Effector memory CD8-positive, alpha-beta T cell (primary cell): Measurements from ENCODE around the gene ABCB8.

Source experiments
- ATAC-seq: fragments of 150-1000 bp; cut with Tn5 transposase; replicated peaks from 2 replicates; pipeline ENCODE4 v1.10.0; 2021; ENCODE audit warnings: mild to moderate bottlenecking, moderate library complexity
- DNase-seq, 3 experiments: peaks; one replicate each; pipeline ENCODE4 v3.0.0; 2021
- H3K27ac Mint-ChIP-seq, 2 donors: one replicate each; pipeline ENCODE4 v1.8.0; 2022; ENCODE audit warnings: mild to moderate bottlenecking in 2 of 2, mixed read lengths in 2 of 2, moderate library complexity in 2 of 2
- H3K27me3 Mint-ChIP-seq, 2 donors: one replicate each; pipeline ENCODE4 v1.8.0; 2022; ENCODE audit warnings: mixed read lengths in 2 of 2
- H3K36me3 Mint-ChIP-seq: one replicate; pipeline ENCODE4 v1.8.0; 2022; ENCODE audit warnings: mild to moderate bottlenecking, moderate library complexity, mixed read lengths; ENCODE audit not compliant: insufficient read depth
- H3K4me1 Mint-ChIP-seq, 2 donors: one replicate each; pipeline ENCODE4 v1.8.0; 2022; ENCODE audit warnings: low read depth in 2 of 2, mixed read lengths in 2 of 2
- H3K4me3 Mint-ChIP-seq, 2 donors: one replicate each; pipeline ENCODE4 v1.8.0; 2022; ENCODE audit warnings: mild to moderate bottlenecking in 2 of 2, mixed read lengths in 2 of 2, moderate library complexity in 2 of 2
- H3K9me3 Mint-ChIP-seq, 2 donors: one replicate each; pipeline ENCODE4 v1.8.0; 2022; ENCODE audit warnings: mixed read lengths in 2 of 2

The ABCB8 gene

GRCh38 chr7:151073990-151074389, 45.7 kb downstream of the ABCB8 start:
- Mint-ChIP-seq H3K4me1 (peaks cover 7% of the 10 kb centered on the region in 2 donors), H3K27me3 (no peaks in the 10 kb centered on the region), H3K9me3 (no peaks in the 10 kb centered on the region), H3K36me3 (peaks cover 34% of the 10 kb centered on the region), H3K27ac (no peak overlapping the region), H3K4me3 (no peak overlapping the region)
- DNase-seq (no peak), ATAC-seq (no peak)

- peaks cover 29% of the 10 kb centered on the region for H3K36me3 Mint-ChIP-seq
- no peak overlapping the region for H3K27ac Mint-ChIP-seq
These were observed 46.8 kb downstream of the ABCB8 start for GRCh38 chr7:151074817-151075661.

GRCh38 chr7:151075662-151075971, 47.4 kb downstream of the ABCB8 start:
- Mint-ChIP-seq H3K4me1 (peaks cover 11 to 14% of the 10 kb centered on the region in 2 donors), H3K36me3 (peaks cover 29% of the 10 kb centered on the region), H3K4me3 (no peak overlapping the region), H3K27ac (no peak overlapping the region), H3K27me3 (no peaks in the 10 kb centered on the region), H3K9me3 (no peaks in the 10 kb centered on the region)
- no peak for ATAC-seq
- DNase-seq = no peak

More at GRCh38 chr7:151074817-151075661, 46.8 kb downstream of the ABCB8 start:
- H3K9me3 Mint-ChIP-seq = no peaks in the 10 kb centered on the region
- peaks cover 11 to 13% of the 10 kb centered on the region in 2 donors for H3K4me1 Mint-ChIP-seq
- DNase-seq (no peak), ATAC-seq (no peak)
- no peaks in the 10 kb centered on the region for H3K27me3 Mint-ChIP-seq
- no peak overlapping the region for H3K4me3 Mint-ChIP-seq

- Mint-ChIP-seq H3K27me3 (no peaks in the 10 kb centered on the region), H3K9me3 (no peaks in the 10 kb centered on the region), H3K4me1 (peaks cover 11 to 14% of the 10 kb centered on the region in 2 donors), H3K36me3 (peaks cover 29% of the 10 kb centered on the region), H3K27ac (no peak overlapping the region), H3K4me3 (no peak overlapping the region)
- no peak for ATAC-seq
- no peak for DNase-seq
These were observed 47.8 kb downstream of the ABCB8 start for GRCh38 chr7:151075978-151076426.

GRCh38 chr7:151076863-151077704, 48.8 kb downstream of the ABCB8 start:
- Mint-ChIP-seq H3K36me3 (peaks cover 29% of the 10 kb centered on the region), H3K27me3 (no peaks in the 10 kb centered on the region), H3K4me3 (no peak overlapping the region), H3K4me1 (peaks cover 11 to 14% of the 10 kb centered on the region in 2 donors), H3K9me3 (no peaks in the 10 kb centered on the region), H3K27ac (no peak overlapping the region)
- ATAC-seq = no peak
- no peak for DNase-seq

GRCh38 chr7:151077705-151078232, 49.5 kb downstream of the ABCB8 start:
- Mint-ChIP-seq H3K27me3 (no peaks in the 10 kb centered on the region), H3K4me1 (peaks cover 14 to 17% of the 10 kb centered on the region in 2 donors), H3K27ac (peak overlapping the region in 1 of 2 donors; percentile 80), H3K36me3 (peaks cover 25% of the 10 kb centered on the region), H3K9me3 (no peaks in the 10 kb centered on the region), H3K4me3 (peak overlapping the region; percentile 39 to 41)
- DNase-seq (no peak), ATAC-seq (no peak)

- H3K36me3 Mint-ChIP-seq = peaks cover 26% of the 10 kb centered on the region
- no peak for ATAC-seq
- H3K4me3 Mint-ChIP-seq = peak overlapping the region; percentile 73 to 79
- no peak for DNase-seq
- no peaks in the 10 kb centered on the region for H3K9me3 Mint-ChIP-seq
- H3K4me1 Mint-ChIP-seq = peaks cover 17 to 20% of the 10 kb centered on the region in 2 donors
- H3K27ac Mint-ChIP-seq = peak overlapping the region; percentile 80 to 84
- no peaks in the 10 kb centered on the region for H3K27me3 Mint-ChIP-seq
These were observed 50.2 kb downstream of the ABCB8 start for GRCh38 chr7:151078233-151079040.

- no peaks in the 10 kb centered on the region for H3K9me3 Mint-ChIP-seq
- H3K36me3 Mint-ChIP-seq = peaks cover 18% of the 10 kb centered on the region
- peak overlapping the region; percentile 84 to 88 for H3K27ac Mint-ChIP-seq
- no peak for DNase-seq
- no peaks in the 10 kb centered on the region for H3K27me3 Mint-ChIP-seq
- peak overlapping the region; percentile 73 to 79 for H3K4me3 Mint-ChIP-seq
- ATAC-seq = no peak
- peaks cover 20% of the 10 kb centered on the region in 2 donors for H3K4me1 Mint-ChIP-seq
These were observed 51.1 kb downstream of the ABCB8 start for GRCh38 chr7:151079199-151079910.

GRCh38 chr7:151080067-151080521, 51.8 kb downstream of the ABCB8 start:
- Mint-ChIP-seq H3K9me3 (no peaks in the 10 kb centered on the region), H3K27me3 (peaks cover 0 to 4% of the 10 kb centered on the region in 2 donors), H3K4me3 (peak overlapping the region; percentile 73 to 79), H3K27ac (peak overlapping the region; percentile 84 to 88), H3K36me3 (peaks cover 10% of the 10 kb centered on the region), H3K4me1 (peaks cover 24 to 25% of the 10 kb centered on the region in 2 donors)
- ATAC-seq = no peak
- no peak for DNase-seq

GRCh38 chr7:151080522-151081169, 52.4 kb downstream of the ABCB8 start, which contains the start of gene FASTK:
TSS of gene FASTK (minus strand) at chr7:151080809. CDS start at chr7:151080766, 43 bp downstream.
- peak within 1 kb of the TSS; percentile 88 to 92 for H3K27ac Mint-ChIP-seq
- peaks cover 0 to 9% of the 10 kb centered on the region in 2 donors for H3K27me3 Mint-ChIP-seq
- peaks cover 29 to 31% of the 10 kb centered on the region in 2 donors for H3K4me1 Mint-ChIP-seq
- no peaks in the 10 kb centered on the region for H3K9me3 Mint-ChIP-seq
- H3K36me3 Mint-ChIP-seq = peaks cover 10% of the 10 kb centered on the region
- peak; percentile 72 for ATAC-seq
- peak within 1 kb of the TSS; percentile 94 to 95 for H3K4me3 Mint-ChIP-seq
- DNase-seq = peak; percentile 79 to 85 (median 80)

GRCh38 chr7:151081170-151082101, 53.2 kb downstream of the ABCB8 start:
- H3K4me3 Mint-ChIP-seq = peak overlapping the region; percentile 94 to 95
- peaks cover 0 to 9% of the 10 kb centered on the region in 2 donors for H3K27me3 Mint-ChIP-seq
- peaks cover 32 to 34% of the 10 kb centered on the region in 2 donors for H3K4me1 Mint-ChIP-seq
- DNase-seq (no peak), ATAC-seq (no peak)
- peaks cover 10% of the 10 kb centered on the region for H3K36me3 Mint-ChIP-seq
- no peaks in the 10 kb centered on the region for H3K9me3 Mint-ChIP-seq
- peak overlapping the region; percentile 88 to 92 for H3K27ac Mint-ChIP-seq
